ENCODE results near the gene EXOC2. TPM values are rescaled to one million over a fixed set of nuclear protein-coding genes. Genes with fewer than 3 reads are reported as not detected.

EXOC2 gene
- total and polyA plus RNA-seq, 5 donors from 2014 or later: 33.1 to 43.6 (median 38.9) TPM

GRCh38 chr6:593139-593906, 99.6 kb downstream of the EXOC2 start:
- Histone ChIP-seq H3K9me3 (ENCODE audit: control insufficient read depth in 2 of 2, low read length in 2 of 2) (no peaks in the 10 kb centered on the region), H3K36me3 (ENCODE audit: control insufficient read depth, insufficient read depth, low read length) (peaks cover 65% of the 10 kb centered on the region), H3K4me3 (ENCODE audit: low read depth, low read length) (no peak overlapping the region), H3K4me1 (ENCODE audit: control insufficient read depth, insufficient read depth, low read length, poor library complexity, severe bottlenecking) (no peaks in the 10 kb centered on the region), H3K27me3 (ENCODE audit: control insufficient read depth, insufficient read depth, low read length) (no peaks in the 10 kb centered on the region), H3K27ac (ENCODE audit: insufficient read depth, low read length, poor library complexity, severe bottlenecking) (no peak overlapping the region)
- ATAC-seq (ENCODE audit: low read depth in 2 of 2) (peak; percentile 55 to 67), DNase-seq (peak; percentile 44 to 83 (median 69))
- H3K27ac Mint-ChIP-seq: peak overlapping the region in 1 of 3 donors; percentile 47
- peaks cover 50% of the 10 kb centered on the region for H3K36me3 Mint-ChIP-seq
- peaks cover 0 to 2% (median 0%) of the 10 kb centered on the region in 7 donors for H3K9me3 Mint-ChIP-seq
- H3K4me3 Mint-ChIP-seq: no peak overlapping the region
- H3K27me3 Mint-ChIP-seq: no peaks in the 10 kb centered on the region
- peaks cover 0 to 13% (median 9%) of the 10 kb centered on the region in 4 donors for H3K4me1 Mint-ChIP-seq

DNA sequence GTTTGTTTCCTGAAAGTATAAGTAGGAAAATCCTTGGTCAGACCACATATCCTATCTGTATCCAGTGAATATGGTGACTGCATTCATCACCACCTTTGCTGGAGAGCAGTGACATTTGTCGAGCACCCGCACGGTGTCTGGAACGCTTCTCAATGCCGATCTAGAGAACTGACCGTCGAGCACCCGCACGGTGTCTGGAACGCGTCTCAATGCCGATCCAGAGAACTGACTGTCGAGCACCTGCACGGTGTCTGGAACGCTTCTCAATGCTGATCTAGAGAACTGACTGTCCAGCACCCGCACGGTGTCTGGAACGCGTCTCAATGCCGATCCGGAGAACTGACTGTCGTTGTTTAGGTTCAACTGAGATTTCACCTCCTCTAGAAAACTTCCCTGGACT, 103.8 kb downstream of the EXOC2 start:
- no peak overlapping the region for H3K4me3 ChIP-seq (ENCODE audit: low read depth, low read length)
- DNase-seq: no peak
- Mint-ChIP-seq H3K9me3 (peaks cover 0 to 2% (median 0%) of the 10 kb centered on the region in 7 donors), H3K36me3 (peaks cover 33% of the 10 kb centered on the region), H3K27ac (no peak overlapping the region), H3K4me3 (no peak overlapping the region), H3K27me3 (no peaks in the 10 kb centered on the region), H3K4me1 (peaks cover 0 to 13% (median 11%) of the 10 kb centered on the region in 4 donors)
- ATAC-seq (ENCODE audit: low read depth in 2 of 2): no peak
- no peaks in the 10 kb centered on the region for H3K27me3 ChIP-seq (ENCODE audit: control insufficient read depth, insufficient read depth, low read length)
- no peaks in the 10 kb centered on the region for H3K4me1 ChIP-seq (ENCODE audit: control insufficient read depth, insufficient read depth, low read length, poor library complexity, severe bottlenecking)
- H3K9me3 ChIP-seq (ENCODE audit: control insufficient read depth in 2 of 2, low read length in 2 of 2): no peaks in the 10 kb centered on the region
- H3K36me3 ChIP-seq (ENCODE audit: control insufficient read depth, insufficient read depth, low read length): peaks cover 45% of the 10 kb centered on the region
- no peak overlapping the region for H3K27ac ChIP-seq (ENCODE audit: insufficient read depth, low read length, poor library complexity, severe bottlenecking)

DNA sequence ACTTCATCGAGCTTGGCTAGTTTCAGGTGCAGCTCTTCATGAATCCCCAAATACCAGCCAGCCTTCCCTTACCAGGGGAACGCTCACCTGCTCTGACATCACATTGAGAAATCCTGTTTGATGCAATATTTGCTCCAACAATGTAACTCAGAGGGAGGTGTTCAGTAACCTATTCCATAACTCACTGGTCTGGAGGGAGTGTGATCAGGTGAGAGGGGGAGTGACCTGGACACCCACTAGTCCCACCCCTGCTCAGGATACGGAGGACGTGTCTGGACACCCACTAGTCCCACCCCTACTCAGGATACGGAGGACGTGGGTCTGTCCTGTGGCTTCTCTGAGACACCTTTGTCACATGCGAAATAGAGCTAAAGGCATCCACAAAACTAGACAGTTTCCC, 106.4 kb downstream of the EXOC2 start:
- no peak overlapping the region for H3K4me3 ChIP-seq (ENCODE audit: low read depth, low read length)

DNA sequence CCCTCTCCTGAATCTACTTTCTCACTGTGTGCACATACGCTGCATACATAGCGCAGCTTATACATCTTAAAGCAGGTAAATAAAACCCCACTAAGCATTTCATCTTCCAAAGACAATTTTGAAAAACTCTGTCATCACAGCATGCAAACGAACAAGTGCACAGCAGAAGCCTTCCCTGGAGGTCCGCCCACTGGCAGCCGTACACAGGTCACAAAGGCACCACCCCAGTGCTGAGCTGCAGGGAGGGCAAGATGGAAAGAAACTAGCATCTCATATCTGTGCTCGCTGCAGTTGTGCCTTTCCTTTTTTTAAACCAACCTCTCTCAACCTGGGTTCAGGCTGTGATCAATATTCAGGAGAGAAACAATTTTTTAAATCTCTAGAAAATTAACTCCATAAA, 109.3 kb downstream of the EXOC2 start:
- peaks cover 8% of the 10 kb centered on the region for H3K36me3 ChIP-seq (ENCODE audit: control insufficient read depth, insufficient read depth, low read length)
- no peaks in the 10 kb centered on the region for H3K9me3 ChIP-seq (ENCODE audit: control insufficient read depth in 2 of 2, low read length in 2 of 2)
- no peaks in the 10 kb centered on the region for H3K27me3 Mint-ChIP-seq
- no peak for ATAC-seq (ENCODE audit: low read depth in 2 of 2)
- H3K4me1 ChIP-seq (ENCODE audit: control insufficient read depth, insufficient read depth, low read length, poor library complexity, severe bottlenecking): peaks cover 11% of the 10 kb centered on the region
- no peak overlapping the region for H3K4me3 ChIP-seq (ENCODE audit: low read depth, low read length)
- no peaks in the 10 kb centered on the region for H3K27me3 ChIP-seq (ENCODE audit: control insufficient read depth, insufficient read depth, low read length)
- no peak overlapping the region for H3K27ac ChIP-seq (ENCODE audit: insufficient read depth, low read length, poor library complexity, severe bottlenecking)
- peaks cover 2% of the 10 kb centered on the region for H3K36me3 Mint-ChIP-seq
- no peak overlapping the region for H3K4me3 Mint-ChIP-seq
- peaks cover 11 to 21% (median 15%) of the 10 kb centered on the region in 4 donors for H3K4me1 Mint-ChIP-seq
- H3K27ac Mint-ChIP-seq: no peak overlapping the region
- DNase-seq: peak in 1 of 3 donors; percentile 30
- H3K9me3 Mint-ChIP-seq: no peaks in the 10 kb centered on the region

More for the DNA sequence above, 106.4 kb downstream of the EXOC2 start:
- Histone ChIP-seq H3K27ac (ENCODE audit: insufficient read depth, low read length, poor library complexity, severe bottlenecking) (no peak overlapping the region), H3K4me1 (ENCODE audit: control insufficient read depth, insufficient read depth, low read length, poor library complexity, severe bottlenecking) (peaks cover 11% of the 10 kb centered on the region), H3K36me3 (ENCODE audit: control insufficient read depth, insufficient read depth, low read length) (peaks cover 35% of the 10 kb centered on the region), H3K9me3 (ENCODE audit: control insufficient read depth in 2 of 2, low read length in 2 of 2) (no peaks in the 10 kb centered on the region), H3K27me3 (ENCODE audit: control insufficient read depth, insufficient read depth, low read length) (no peaks in the 10 kb centered on the region)
- Mint-ChIP-seq H3K36me3 (peaks cover 25% of the 10 kb centered on the region), H3K4me3 (no peak overlapping the region), H3K27me3 (no peaks in the 10 kb centered on the region), H3K9me3 (peaks cover 0 to 2% (median 0%) of the 10 kb centered on the region in 7 donors), H3K4me1 (peaks cover 15 to 28% (median 17%) of the 10 kb centered on the region in 4 donors), H3K27ac (no peak overlapping the region)
- no peak for ATAC-seq (ENCODE audit: low read depth in 2 of 2)
- no peak for DNase-seq

DNA sequence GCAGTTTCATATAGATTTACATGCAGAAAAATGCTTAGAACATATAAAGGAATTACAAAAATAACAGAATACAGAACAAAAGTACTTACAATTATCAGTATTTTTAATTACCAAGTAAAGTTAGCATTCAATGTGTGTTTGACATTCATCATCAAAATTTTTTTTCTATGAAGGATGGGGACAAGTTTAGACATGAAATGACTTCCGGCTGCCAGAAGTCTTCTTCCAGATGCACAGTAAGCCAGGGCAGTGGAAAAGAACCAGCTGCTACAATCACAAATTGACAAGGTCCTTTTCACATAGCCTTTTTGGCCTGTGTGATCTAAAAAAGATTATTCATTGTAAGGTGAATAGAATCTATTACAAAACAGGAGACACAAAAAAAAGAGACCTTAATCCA, 109.8 kb downstream of the EXOC2 start:
- H3K4me1 Mint-ChIP-seq: peaks cover 11 to 25% (median 18%) of the 10 kb centered on the region in 4 donors
- Histone ChIP-seq H3K27ac (ENCODE audit: insufficient read depth, low read length, poor library complexity, severe bottlenecking) (no peak overlapping the region), H3K4me1 (ENCODE audit: control insufficient read depth, insufficient read depth, low read length, poor library complexity, severe bottlenecking) (peaks cover 11% of the 10 kb centered on the region), H3K27me3 (ENCODE audit: control insufficient read depth, insufficient read depth, low read length) (no peaks in the 10 kb centered on the region), H3K4me3 (ENCODE audit: low read depth, low read length) (no peak overlapping the region), H3K36me3 (ENCODE audit: control insufficient read depth, insufficient read depth, low read length) (peaks cover 7% of the 10 kb centered on the region), H3K9me3 (ENCODE audit: control insufficient read depth in 2 of 2, low read length in 2 of 2) (no peaks in the 10 kb centered on the region)
- H3K27ac Mint-ChIP-seq: no peak overlapping the region
- H3K4me3 Mint-ChIP-seq: no peak overlapping the region
- no peaks in the 10 kb centered on the region for H3K36me3 Mint-ChIP-seq
- no peaks in the 10 kb centered on the region for H3K27me3 Mint-ChIP-seq
- ATAC-seq (ENCODE audit: low read depth in 2 of 2): no peak
- DNase-seq: no peak
- no peaks in the 10 kb centered on the region for H3K9me3 Mint-ChIP-seq

DNA sequence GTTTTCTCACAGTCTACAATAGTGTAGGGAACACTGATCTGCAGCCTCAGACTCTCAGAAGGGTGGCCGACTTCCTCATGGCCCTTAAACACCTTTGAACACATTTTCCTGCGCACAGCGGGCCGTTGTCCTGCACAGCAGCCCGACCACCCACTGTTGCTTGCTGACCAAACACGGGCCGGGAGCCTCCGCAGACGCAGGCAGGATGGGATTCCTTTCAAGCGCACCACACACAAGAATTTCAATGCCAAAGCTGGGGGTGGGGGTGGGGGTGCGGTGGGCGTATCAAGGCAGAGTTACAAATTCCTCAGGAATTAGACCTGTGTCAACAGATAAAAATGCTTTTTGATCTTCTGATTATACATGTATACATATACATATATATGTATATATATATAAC, 110.6 kb downstream of the EXOC2 start:
- Histone ChIP-seq H3K9me3 (ENCODE audit: control insufficient read depth in 2 of 2, low read length in 2 of 2) (no peaks in the 10 kb centered on the region), H3K4me3 (ENCODE audit: low read depth, low read length) (no peak overlapping the region), H3K4me1 (ENCODE audit: control insufficient read depth, insufficient read depth, low read length, poor library complexity, severe bottlenecking) (peaks cover 11% of the 10 kb centered on the region), H3K27ac (ENCODE audit: insufficient read depth, low read length, poor library complexity, severe bottlenecking) (no peak overlapping the region), H3K36me3 (ENCODE audit: control insufficient read depth, insufficient read depth, low read length) (peaks cover 7% of the 10 kb centered on the region), H3K27me3 (ENCODE audit: control insufficient read depth, insufficient read depth, low read length) (no peaks in the 10 kb centered on the region)
- Mint-ChIP-seq H3K36me3 (no peaks in the 10 kb centered on the region), H3K27me3 (no peaks in the 10 kb centered on the region), H3K4me3 (peak overlapping the region in 1 of 4 donors; percentile 57), H3K27ac (no peak overlapping the region), H3K9me3 (no peaks in the 10 kb centered on the region), H3K4me1 (peaks cover 14 to 25% (median 18%) of the 10 kb centered on the region in 4 donors)
- ATAC-seq (ENCODE audit: low read depth in 2 of 2) (no peak), DNase-seq (no peak)

DNA sequence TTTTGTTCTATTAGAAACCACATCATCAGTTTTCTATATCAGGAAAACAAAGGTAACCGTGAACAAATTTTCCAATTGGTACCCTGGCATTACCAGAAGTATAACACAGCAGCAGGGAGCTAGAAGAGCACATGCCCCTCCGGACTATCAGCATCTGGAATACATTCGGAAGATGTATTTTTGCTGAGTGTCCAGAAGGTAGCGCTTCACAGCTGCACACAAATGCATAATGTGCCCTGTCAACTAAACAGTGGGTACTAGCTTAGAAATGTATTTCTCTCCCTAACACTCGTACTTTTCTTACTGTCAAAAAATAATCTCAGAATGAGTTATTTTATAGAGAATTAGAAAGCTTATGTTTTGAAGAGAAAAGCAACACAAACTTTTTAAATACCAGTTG, 113.6 kb downstream of the EXOC2 start:
- Mint-ChIP-seq H3K27ac (no peak overlapping the region), H3K4me3 (no peak overlapping the region), H3K27me3 (no peaks in the 10 kb centered on the region)

More for the DNA sequence above, 113.6 kb downstream of the EXOC2 start:
- Histone ChIP-seq H3K9me3 (ENCODE audit: control insufficient read depth in 2 of 2, low read length in 2 of 2) (no peaks in the 10 kb centered on the region), H3K27ac (ENCODE audit: insufficient read depth, low read length, poor library complexity, severe bottlenecking) (no peak overlapping the region), H3K27me3 (ENCODE audit: control insufficient read depth, insufficient read depth, low read length) (no peaks in the 10 kb centered on the region), H3K4me1 (ENCODE audit: control insufficient read depth, insufficient read depth, low read length, poor library complexity, severe bottlenecking) (peaks cover 11% of the 10 kb centered on the region), H3K36me3 (ENCODE audit: control insufficient read depth, insufficient read depth, low read length) (peaks cover 12% of the 10 kb centered on the region), H3K4me3 (ENCODE audit: low read depth, low read length) (no peak overlapping the region)
- Mint-ChIP-seq H3K36me3 (peaks cover 16% of the 10 kb centered on the region), H3K9me3 (no peaks in the 10 kb centered on the region), H3K4me1 (peaks cover 16 to 23% (median 18%) of the 10 kb centered on the region in 4 donors)
- DNase-seq (no peak), ATAC-seq (ENCODE audit: low read depth in 2 of 2) (no peak)
